ENCODE data around the gene FBXO21.

FBXO21 gene

GRCh38 chr12:117121441-117121840, 68.8 kb downstream of the FBXO21 start:
- no peaks in the 10 kb centered on the region for H3F3A ChIP-seq (ENCODE audit: insufficient read depth)
- no peaks in the 10 kb centered on the region for H3K27me3 ChIP-seq (ENCODE audit: low read length)
- H4K20me1 ChIP-seq (ENCODE audit: low read depth, low read length), result no peaks in the 10 kb centered on the region
- no peaks in the 10 kb centered on the region for H3K36me3 ChIP-seq (ENCODE audit: low read length)
- TF ChIP-seq EZH2phosphoT487 (conservative IDR thresholded peaks at IDR 0.05; ENCODE audit: low read length), result no peak
- TF ChIP-seq, protein P1, sequence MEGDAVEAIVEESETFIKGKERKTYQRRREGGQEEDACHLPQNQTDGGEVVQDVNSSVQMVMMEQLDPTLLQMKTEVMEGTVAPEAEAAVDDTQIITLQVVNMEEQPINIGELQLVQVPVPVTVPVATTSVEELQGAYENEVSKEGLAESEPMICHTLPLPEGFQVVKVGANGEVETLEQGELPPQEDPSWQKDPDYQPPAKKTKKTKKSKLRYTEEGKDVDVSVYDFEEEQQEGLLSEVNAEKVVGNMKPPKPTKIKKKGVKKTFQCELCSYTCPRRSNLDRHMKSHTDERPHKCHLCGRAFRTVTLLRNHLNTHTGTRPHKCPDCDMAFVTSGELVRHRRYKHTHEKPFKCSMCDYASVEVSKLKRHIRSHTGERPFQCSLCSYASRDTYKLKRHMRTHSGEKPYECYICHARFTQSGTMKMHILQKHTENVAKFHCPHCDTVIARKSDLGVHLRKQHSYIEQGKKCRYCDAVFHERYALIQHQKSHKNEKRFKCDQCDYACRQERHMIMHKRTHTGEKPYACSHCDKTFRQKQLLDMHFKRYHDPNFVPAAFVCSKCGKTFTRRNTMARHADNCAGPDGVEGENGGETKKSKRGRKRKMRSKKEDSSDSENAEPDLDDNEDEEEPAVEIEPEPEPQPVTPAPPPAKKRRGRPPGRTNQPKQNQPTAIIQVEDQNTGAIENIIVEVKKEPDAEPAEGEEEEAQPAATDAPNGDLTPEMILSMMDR (IDR thresholded peaks at IDR 0.05; ENCODE audit: insufficient read depth, low read length, poor library complexity, severe bottlenecking), result no peak
- no peaks in the 10 kb centered on the region for H3K9me2 ChIP-seq (replicated peaks; ENCODE audit: insufficient read depth, low read length)
- no peak overlapping the region for H3K4me2 ChIP-seq (ENCODE audit: low read depth, low read length, poor library complexity, severe bottlenecking)
- no peak overlapping the region for H2AFZ ChIP-seq (ENCODE audit: low read depth, low read length, severe bottlenecking)
- H3K79me2 ChIP-seq (ENCODE audit: insufficient read depth, low read length), result no peaks in the 10 kb centered on the region
- no peak overlapping the region for H3K4me3 ChIP-seq (ENCODE audit: insufficient read depth, low read length, poor library complexity, severe bottlenecking)
- no peak overlapping the region for H3K27ac ChIP-seq (ENCODE audit: low read depth, low read length)
- H3K9ac ChIP-seq (ENCODE audit: low read length), result no peak overlapping the region
- no peaks in the 10 kb centered on the region for H3K9me3 ChIP-seq (ENCODE audit: insufficient read depth, low read length)

- Histone ChIP-seq H2AFZ (ENCODE audit: low read depth, low read length, severe bottlenecking) (no peak overlapping the region), H3K27ac (ENCODE audit: low read depth, low read length) (no peak overlapping the region), H3K9ac (ENCODE audit: low read length) (no peak overlapping the region), H3K4me3 (ENCODE audit: insufficient read depth, low read length, poor library complexity, severe bottlenecking) (no peak overlapping the region), H3K79me2 (ENCODE audit: insufficient read depth, low read length) (no peaks in the 10 kb centered on the region), H4K20me1 (ENCODE audit: low read depth, low read length) (no peaks in the 10 kb centered on the region), H3K4me2 (ENCODE audit: low read depth, low read length, poor library complexity, severe bottlenecking) (no peak overlapping the region), H3K9me3 (ENCODE audit: insufficient read depth, low read length) (no peaks in the 10 kb centered on the region), H3K36me3 (ENCODE audit: low read length) (no peaks in the 10 kb centered on the region), H3K27me3 (ENCODE audit: low read length) (no peaks in the 10 kb centered on the region), H3K9me2 (replicated peaks; ENCODE audit: insufficient read depth, low read length) (no peaks in the 10 kb centered on the region), H3F3A (ENCODE audit: insufficient read depth) (no peaks in the 10 kb centered on the region)
- TF ChIP-seq, protein P1 (IDR thresholded peaks at IDR 0.05; ENCODE audit: insufficient read depth, low read length, poor library complexity, severe bottlenecking), result no peak
- no peak for TF ChIP-seq EZH2phosphoT487 (conservative IDR thresholded peaks at IDR 0.05; ENCODE audit: low read length)
Observed at GRCh38 chr12:117120787-117121186, 69.5 kb downstream of the FBXO21 start.

DNA sequence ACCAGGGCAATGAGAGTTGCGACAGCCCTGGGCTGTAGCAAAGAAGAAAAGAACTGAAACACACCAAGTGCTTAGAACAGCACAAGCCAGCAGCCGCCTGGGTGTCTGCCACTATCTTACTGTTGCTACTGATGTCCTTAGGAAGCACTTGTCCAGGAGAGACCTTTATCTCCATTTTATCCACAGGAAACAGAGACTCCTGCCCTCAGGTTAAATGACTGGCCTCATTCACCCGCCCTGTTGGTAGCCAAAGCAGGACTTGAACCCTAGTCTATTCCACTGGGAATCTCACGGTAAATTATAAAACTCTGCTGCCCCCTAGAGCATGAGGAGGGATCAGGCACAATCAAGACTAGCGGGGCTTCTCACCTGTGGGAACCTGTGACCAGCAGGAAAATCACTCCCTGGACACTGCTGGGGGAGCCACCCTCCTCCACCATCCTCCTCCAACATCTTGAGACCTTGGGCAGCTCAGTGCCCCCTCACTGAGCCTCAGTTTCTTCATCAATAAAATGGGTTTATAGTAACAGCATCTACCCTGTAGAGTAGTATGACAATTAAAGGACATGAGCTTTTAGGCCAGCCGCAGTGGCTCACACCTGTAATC, 70.6 kb downstream of the FBXO21 start:
- TF ChIP-seq, protein P1 (IDR thresholded peaks at IDR 0.05; ENCODE audit: insufficient read depth, low read length, poor library complexity, severe bottlenecking), result peak; percentile 81
- TF ChIP-seq EZH2phosphoT487 (conservative IDR thresholded peaks at IDR 0.05; ENCODE audit: low read length), result no peak
- Histone ChIP-seq H3K4me3 (ENCODE audit: insufficient read depth, low read length, poor library complexity, severe bottlenecking) (no peak overlapping the region), H3F3A (ENCODE audit: insufficient read depth) (no peaks in the 10 kb centered on the region), H3K9ac (ENCODE audit: low read length) (no peak overlapping the region), H3K36me3 (ENCODE audit: low read length) (no peaks in the 10 kb centered on the region), H3K27ac (ENCODE audit: low read depth, low read length) (no peak overlapping the region), H3K79me2 (ENCODE audit: insufficient read depth, low read length) (no peaks in the 10 kb centered on the region), H2AFZ (ENCODE audit: low read depth, low read length, severe bottlenecking) (no peak overlapping the region), H3K9me3 (ENCODE audit: insufficient read depth, low read length) (no peaks in the 10 kb centered on the region), H3K9me2 (replicated peaks; ENCODE audit: insufficient read depth, low read length) (no peaks in the 10 kb centered on the region), H4K20me1 (ENCODE audit: low read depth, low read length) (no peaks in the 10 kb centered on the region), H3K4me2 (ENCODE audit: low read depth, low read length, poor library complexity, severe bottlenecking) (no peak overlapping the region), H3K27me3 (ENCODE audit: low read length) (no peaks in the 10 kb centered on the region)
